A549 (cell line): Measurements from ENCODE around the gene PPP1CC. TPM values are rescaled to one million over a fixed set of nuclear protein-coding genes. Genes with fewer than 3 reads are reported as not detected.
A peak's percentile ranks its signal among the peaks of the same experiment; 100 is the strongest.

Source experiments
- ATAC-seq, 2 experiments: fragments of 200-7000 bp in 1 of 2; fragments of >200 bp in 1 of 2; cut with Nextera tagmentation in 1 of 2; cut with Tn5 transposase in 1 of 2; 3 replicates each; pipeline versions ENCODE4 v1.8.0 to v1.9.1; 2018 to 2020; ENCODE audit warnings: mild to moderate bottlenecking in 1 of 2, moderate library complexity in 1 of 2
- CTCF ChIA-PET: fragments of 300-600 bp; sonication (Branson Sonifier 250); formaldehyde crosslinking; extraction: SDS; loops from one replicate; lab custom pipeline; 2021; ENCODE audit warnings: antibody characterized with exemption, inconsistent platforms; lab: Yijun Ruan, JAX
- POLR2A ChIA-PET: fragments of 350-600 bp; formaldehyde crosslinking; extraction: SDS; loops from one replicate; lab custom pipeline; 2021; ENCODE audit warnings: antibody characterized with exemption, inconsistent platforms; lab: Yijun Ruan, JAX
- DNase-seq, 2 experiments: peaks; one replicate each; pipeline versions ENCODE4 v3.0.0 to v3.0.0-alpha.2; 2011 to 2016; ENCODE audit warnings: low read depth in 1 of 2, low spot score in 1 of 2
- FAIRE-seq: peaks from 2 replicates; lab custom pipeline; 2011; peaks lifted over from hg19 to GRCh38; lab: Jason Lieb, UNC
- H3K27ac ChIP-seq, 2 experiments: fragments of >200 bp; sonication (Bioruptor Twin); formaldehyde crosslinking; 3 replicates each; pipeline ENCODE4 v1.5.1; 2016 to 2017
- H3K4me1 ChIP-seq: fragments of >200 bp; sonication (Bioruptor Twin); formaldehyde crosslinking; 3 replicates; pipeline ENCODE4 v1.6.1; 2016
- H3K4me2 ChIP-seq: fragments of >200 bp; sonication (Bioruptor Twin); formaldehyde crosslinking; 3 replicates; pipeline ENCODE4 v1.6.1; 2016
- H3K4me3 ChIP-seq: fragments of >200 bp; sonication (Bioruptor Twin); formaldehyde crosslinking; 3 replicates; pipeline ENCODE4 v1.5.1; 2016
- H3K9me3 ChIP-seq: fragments of >200 bp; sonication (Bioruptor Twin); formaldehyde crosslinking; 3 replicates; pipeline ENCODE4 v1.6.1; 2016
- CEBPB ChIP-seq, 2 experiments: fragments of >200 bp in 1 of 2; sonication (Bioruptor Twin) in 1 of 2; formaldehyde crosslinking in 1 of 2; IDR thresholded peaks; 2 replicates each; pipeline ENCODE4 v1.6.1; 2012 to 2016
- CHD4 ChIP-seq: fragments of 200-600 bp; sonication (generic); IDR thresholded peaks from 2 replicates; pipeline ENCODE4 v1.6.1; 2016; ENCODE audit warnings: antibody characterized with exemption, mild to moderate bottlenecking, borderline replicate concordance
- EHMT2 ChIP-seq: fragments of 200-600 bp; sonication (generic); IDR thresholded peaks from 2 replicates; pipeline ENCODE4 v1.6.1; 2016; ENCODE audit warnings: antibody characterized with exemption, low read depth, mild to moderate bottlenecking, moderate library complexity
- EP300 ChIP-seq, 2 experiments: fragments of >200 bp; sonication (Bioruptor Twin); formaldehyde crosslinking; IDR thresholded peaks; 2 replicates in 1 of 2; 3 replicates in 1 of 2; pipeline ENCODE4 v1.6.1; 2016 to 2017
- ESRRA ChIP-seq: fragments of 150-350 bp; IDR thresholded peaks from 2 replicates; pipeline ENCODE4 v1.6.1; 2014; ENCODE audit warnings: mild to moderate bottlenecking, low read length, borderline replicate concordance
- FOSL2 ChIP-seq, 2 experiments: fragments of 450-650 bp in 1 of 2; fragments of >200 bp in 1 of 2; sonication (Bioruptor Twin) in 1 of 2; formaldehyde crosslinking; IDR thresholded peaks; 2 replicates each; pipeline versions ENCODE4 v1.5.0 to v1.6.1; 2016 to 2020; ENCODE audit warnings: mild to moderate bottlenecking in 1 of 2, moderate library complexity in 1 of 2
- HOXB13 ChIP-seq: fragments of 250-450 bp; sonication (Bioruptor Pico); IDR thresholded peaks from 2 replicates; pipeline ENCODE4 v1.5.0; 2020; ENCODE audit warnings: low read depth, mild to moderate bottlenecking, moderate library complexity
- JUN ChIP-seq, 2 experiments: fragments of >200 bp; sonication (Bioruptor Twin); formaldehyde crosslinking; IDR thresholded peaks; 2 replicates in 1 of 2; 3 replicates in 1 of 2; pipeline ENCODE4 v1.6.1; 2016 to 2017
- KDM1A ChIP-seq: fragments of 200-600 bp; sonication (generic); IDR thresholded peaks from 2 replicates; pipeline ENCODE4 v1.6.1; 2016; ENCODE audit warnings: low read depth, mild to moderate bottlenecking
- MAFK ChIP-seq: fragments of 450-650 bp; IDR thresholded peaks from 2 replicates; pipeline ENCODE4 v1.6.1; 2014; ENCODE audit not compliant: partially characterized antibody
- MAZ ChIP-seq: fragments of 150-350 bp; IDR thresholded peaks from 2 replicates; pipeline ENCODE4 v1.6.1; 2014; ENCODE audit warnings: antibody characterized with exemption, low read depth, low read length, borderline replicate concordance
- MYC ChIP-seq: IDR thresholded peaks from 2 replicates; pipeline ENCODE4 v1.6.1; 2012; ENCODE audit warnings: mild to moderate bottlenecking, inconsistent platforms, low read length, improper control_type of control experiment, borderline replicate concordance
- NFE2L2 ChIP-seq: fragments of 150-350 bp; conservative IDR thresholded peaks from 2 replicates; pipeline ENCODE4 v1.6.1; 2014; ENCODE audit warnings: low read length
- RCOR1 ChIP-seq: fragments of 150-350 bp; IDR thresholded peaks from 2 replicates; pipeline ENCODE4 v1.6.1; 2014; ENCODE audit warnings: antibody characterized with exemption, low read length, low read depth
- RNF2 ChIP-seq: fragments of 200-600 bp; sonication (generic); IDR thresholded peaks from 2 replicates; pipeline ENCODE4 v1.6.1; 2016; ENCODE audit warnings: low read depth, mild to moderate bottlenecking, antibody characterized with exemption, moderate library complexity, borderline replicate concordance
- SREBF2 ChIP-seq: fragments of 450-650 bp; IDR thresholded peaks from 2 replicates; pipeline ENCODE4 v1.6.1; 2014; ENCODE audit warnings: mild to moderate bottlenecking, moderate library complexity
- TP53 ChIP-seq: fragments of 250-450 bp; sonication (Bioruptor Pico); IDR thresholded peaks from 2 replicates; pipeline ENCODE4 v1.5.0; 2021; ENCODE audit warnings: mild to moderate bottlenecking, moderate library complexity
- ZNF302 ChIP-seq: fragments of 250-450 bp; sonication (Bioruptor Pico); IDR thresholded peaks from 2 replicates; pipeline ENCODE4 v1.9.0; 2021; ENCODE audit warnings: inconsistent platforms, mild to moderate bottlenecking, moderate library complexity
- WGBS: methylation state at CpG from one replicate; pipeline ENCODE4 v1.1.6; 2017; ENCODE audit errors: missing lambda C conversion rate; 5-methylcytosine and 5-hydroxymethylcytosine counted together
- polyA plus RNA-seq, 4 experiments: library from polyadenylated mRNA; depleted of rRNA in 3 of 4; stranded (reverse); fragments of >200 nt; fragmentation: RNase III in 1 of 4; extraction: RNeasy Plus Mini Kit Qiagen cat#74134 plus additional on column Dnase treatment in 1 of 4; gene quantifications; 2 replicates in 3 of 4; 3 replicates in 1 of 4; pipeline ENCODE4 v1.2.3, GENCODE V29; 2011 to 2017
- TF ChIP-seq, protein P1 (sequence below): fragments of 150-350 bp; IDR thresholded peaks from 2 replicates; pipeline ENCODE4 v1.6.1; 2014; ENCODE audit warnings: low read depth, mild to moderate bottlenecking, low read length
- TF ChIP-seq, protein P2 (sequence below): fragments of 250-450 bp; sonication (Bioruptor Pico); IDR thresholded peaks from 2 replicates; pipeline ENCODE4 v1.5.0; 2021; ENCODE audit warnings: mild to moderate bottlenecking, moderate library complexity, borderline replicate concordance
- TF ChIP-seq, protein P3 (sequence below): IDR thresholded peaks from 2 replicates; pipeline ENCODE4 v1.6.1; 2012
- TF ChIP-seq, protein P4 (sequence below): fragments of 250-450 bp; sonication (Bioruptor Pico); IDR thresholded peaks from 2 replicates; pipeline ENCODE4 v1.5.0; 2020; ENCODE audit warnings: low read depth, mild to moderate bottlenecking, moderate library complexity

The PPP1CC gene
- polyA plus RNA-seq, 2 of the 4 experiments (the other 2 are of a cell fraction) = 131 to 258 TPM

DNA sequence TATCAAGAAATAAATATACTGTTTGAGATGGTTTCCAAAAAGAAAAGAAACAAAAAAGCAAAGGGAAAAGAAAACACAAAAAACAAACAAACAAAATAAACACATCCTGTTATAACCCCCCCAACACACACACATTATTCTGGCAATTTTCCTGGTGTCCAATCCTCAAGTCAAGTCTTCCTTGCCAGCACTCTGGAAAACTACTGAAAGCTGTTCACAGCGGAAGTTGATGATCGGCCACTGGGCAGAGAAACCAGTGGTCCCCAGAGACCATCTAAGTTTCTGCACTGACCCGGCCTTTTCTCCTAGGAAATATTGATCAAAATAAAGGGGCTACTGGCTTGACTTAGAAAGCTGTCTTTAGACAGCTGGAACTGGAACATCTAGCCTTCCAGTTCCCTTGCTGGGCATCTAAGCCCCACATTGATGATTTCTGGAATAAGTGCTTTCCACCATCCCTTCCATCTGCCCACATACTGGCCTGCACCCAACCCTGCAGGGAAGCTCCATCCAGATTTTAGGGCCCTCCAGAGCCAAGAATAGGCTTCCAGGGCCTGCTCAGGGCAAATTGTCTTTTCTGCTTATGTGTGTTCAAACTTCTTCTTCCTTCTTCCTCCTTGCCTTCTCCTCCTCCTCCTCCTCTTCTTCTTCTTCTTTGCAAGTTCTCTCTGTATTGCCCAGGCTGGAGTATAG is 11.6 kb upstream of the PPP1CC start:
- ATAC-seq (no peak), FAIRE-seq (peak; percentile 7), DNase-seq (no peak)
- TF ChIP-seq CEBPB (IDR thresholded peaks at IDR 0.05) (no peak), SREBF2 (no peak), HOXB13 (no peak), FOSL2 (IDR thresholded peaks at IDR 0.05) (no peak), FOSL2 (CRISPR knock-in tag; IDR thresholded peaks at IDR 0.05) (no peak), NFE2L2 (no peak), CHD4 (no peak), MYC (no peak), MAZ (no peak)
- TF ChIP-seq, protein P1, sequence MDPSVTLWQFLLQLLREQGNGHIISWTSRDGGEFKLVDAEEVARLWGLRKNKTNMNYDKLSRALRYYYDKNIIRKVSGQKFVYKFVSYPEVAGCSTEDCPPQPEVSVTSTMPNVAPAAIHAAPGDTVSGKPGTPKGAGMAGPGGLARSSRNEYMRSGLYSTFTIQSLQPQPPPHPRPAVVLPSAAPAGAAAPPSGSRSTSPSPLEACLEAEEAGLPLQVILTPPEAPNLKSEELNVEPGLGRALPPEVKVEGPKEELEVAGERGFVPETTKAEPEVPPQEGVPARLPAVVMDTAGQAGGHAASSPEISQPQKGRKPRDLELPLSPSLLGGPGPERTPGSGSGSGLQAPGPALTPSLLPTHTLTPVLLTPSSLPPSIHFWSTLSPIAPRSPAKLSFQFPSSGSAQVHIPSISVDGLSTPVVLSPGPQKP = no peak
- TF ChIP-seq, protein P2, sequence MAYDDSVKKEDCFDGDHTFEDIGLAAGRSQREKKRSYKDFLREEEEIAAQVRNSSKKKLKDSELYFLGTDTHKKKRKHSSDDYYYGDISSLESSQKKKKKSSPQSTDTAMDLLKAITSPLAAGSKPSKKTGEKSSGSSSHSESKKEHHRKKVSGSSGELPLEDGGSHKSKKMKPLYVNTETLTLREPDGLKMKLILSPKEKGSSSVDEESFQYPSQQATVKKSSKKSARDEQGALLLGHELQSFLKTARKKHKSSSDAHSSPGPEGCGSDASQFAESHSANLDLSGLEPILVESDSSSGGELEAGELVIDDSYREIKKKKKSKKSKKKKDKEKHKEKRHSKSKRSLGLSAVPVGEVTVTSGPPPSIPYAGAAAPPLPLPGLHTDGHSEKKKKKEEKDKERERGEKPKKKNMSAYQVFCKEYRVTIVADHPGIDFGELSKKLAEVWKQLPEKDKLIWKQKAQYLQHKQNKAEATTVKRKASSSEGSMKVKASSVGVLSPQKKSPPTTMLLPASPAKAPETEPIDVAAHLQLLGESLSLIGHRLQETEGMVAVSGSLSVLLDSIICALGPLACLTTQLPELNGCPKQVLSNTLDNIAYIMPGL = no peak
- TF ChIP-seq, protein P3, sequence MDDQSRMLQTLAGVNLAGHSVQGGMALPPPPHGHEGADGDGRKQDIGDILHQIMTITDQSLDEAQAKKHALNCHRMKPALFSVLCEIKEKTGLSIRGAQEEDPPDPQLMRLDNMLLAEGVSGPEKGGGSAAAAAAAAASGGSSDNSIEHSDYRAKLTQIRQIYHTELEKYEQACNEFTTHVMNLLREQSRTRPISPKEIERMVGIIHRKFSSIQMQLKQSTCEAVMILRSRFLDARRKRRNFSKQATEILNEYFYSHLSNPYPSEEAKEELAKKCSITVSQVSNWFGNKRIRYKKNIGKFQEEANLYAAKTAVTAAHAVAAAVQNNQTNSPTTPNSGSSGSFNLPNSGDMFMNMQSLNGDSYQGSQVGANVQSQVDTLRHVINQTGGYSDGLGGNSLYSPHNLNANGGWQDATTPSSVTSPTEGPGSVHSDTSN = no peak
- TF ChIP-seq, protein P4, sequence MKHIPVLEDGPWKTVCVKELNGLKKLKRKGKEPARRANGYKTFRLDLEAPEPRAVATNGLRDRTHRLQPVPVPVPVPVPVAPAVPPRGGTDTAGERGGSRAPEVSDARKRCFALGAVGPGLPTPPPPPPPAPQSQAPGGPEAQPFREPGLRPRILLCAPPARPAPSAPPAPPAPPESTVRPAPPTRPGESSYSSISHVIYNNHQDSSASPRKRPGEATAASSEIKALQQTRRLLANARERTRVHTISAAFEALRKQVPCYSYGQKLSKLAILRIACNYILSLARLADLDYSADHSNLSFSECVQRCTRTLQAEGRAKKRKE (CRISPR knock-in tag) = no peak
- POLR2A ChIA-PET = no interaction called here
- Histone ChIP-seq H3K27ac (no peak overlapping the region), H3K4me1 (no peaks in the 10 kb centered on the region), H3K9me3 (no peaks in the 10 kb centered on the region), H3K4me2 (no peak overlapping the region), H3K4me3 (no peak overlapping the region)
- CTCF ChIA-PET = interaction anchor here (1.1 kb wide), 1 partner anchor 49 kb away, joined by 6 read pairs; no protein-coding TSS in a partner anchor
- 78% methylated on average over 3 of the region's 3 CpGs for WGBS

DNA sequence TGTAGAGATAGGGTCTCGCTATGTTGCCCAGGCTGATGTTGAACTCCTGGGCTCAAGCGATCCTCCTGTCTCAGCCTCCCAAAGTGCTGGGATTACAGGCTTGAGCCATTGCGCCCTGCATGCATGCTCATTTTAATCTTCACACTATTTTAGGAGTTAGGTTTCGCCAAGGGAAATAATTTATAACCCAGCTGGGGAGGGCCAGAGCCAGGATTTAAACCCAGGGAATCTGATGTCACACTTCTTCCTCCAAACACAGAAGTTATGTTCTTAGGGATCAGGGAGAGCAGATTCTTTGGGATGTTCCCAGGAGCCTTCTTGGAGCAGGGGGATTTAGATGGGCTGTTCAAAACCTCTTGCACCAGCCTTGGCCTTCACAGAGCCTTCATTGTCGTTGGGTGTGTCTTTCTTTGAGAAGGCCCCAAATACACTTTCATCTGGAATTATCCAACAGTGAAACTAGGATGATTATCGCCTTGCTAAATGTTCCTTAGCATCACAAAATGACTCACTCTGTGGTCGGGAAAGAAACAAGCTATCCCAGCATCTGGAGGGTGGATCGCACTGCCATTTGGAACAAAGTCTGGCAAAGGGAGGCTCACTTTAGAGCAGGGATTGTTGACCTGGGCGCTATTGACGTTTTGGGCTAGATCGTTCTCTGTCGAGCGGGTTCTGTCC is 8.2 kb upstream of the PPP1CC start:
- ChIA-PET POLR2A (no interaction called here), CTCF (no interaction called here)
- no peak for ATAC-seq
- DNase-seq = no peak
- no peak for FAIRE-seq
- Histone ChIP-seq H3K4me1 (no peaks in the 10 kb centered on the region), H3K4me3 (no peak overlapping the region), H3K27ac (no peak overlapping the region), H3K9me3 (no peaks in the 10 kb centered on the region), H3K4me2 (no peak overlapping the region)
- no peak for TF ChIP-seq KDM1A
- TF ChIP-seq RNF2 = no peak
- no peak for TF ChIP-seq RCOR1
- TF ChIP-seq JUN (IDR thresholded peaks at IDR 0.05) = no peak
- no peak for TF ChIP-seq EP300 (IDR thresholded peaks at IDR 0.05)
- TF ChIP-seq ZNF302 (CRISPR knock-in tag) = no peak
- no peak for TF ChIP-seq MAFK
- no peak for TF ChIP-seq ESRRA
- TF ChIP-seq NFE2L2 = no peak
- TF ChIP-seq EHMT2 = no peak
- no peak for TF ChIP-seq TP53 (CRISPR knock-in tag)
- 76% methylated on average over 13 of the region's 13 CpGs for WGBS
